GM12801 (cell line): Measurements from ENCODE around the gene SGCG.

Source experiments
- TF ChIP-seq, protein P1 (sequence below): IDR thresholded peaks from one replicate; pipeline ENCODE4 v1.5.1; 2011; ENCODE audit warnings: control low read depth; ENCODE audit not compliant: insufficient read length; ENCODE audit errors: extremely low read depth

Gene SGCG

DNA sequence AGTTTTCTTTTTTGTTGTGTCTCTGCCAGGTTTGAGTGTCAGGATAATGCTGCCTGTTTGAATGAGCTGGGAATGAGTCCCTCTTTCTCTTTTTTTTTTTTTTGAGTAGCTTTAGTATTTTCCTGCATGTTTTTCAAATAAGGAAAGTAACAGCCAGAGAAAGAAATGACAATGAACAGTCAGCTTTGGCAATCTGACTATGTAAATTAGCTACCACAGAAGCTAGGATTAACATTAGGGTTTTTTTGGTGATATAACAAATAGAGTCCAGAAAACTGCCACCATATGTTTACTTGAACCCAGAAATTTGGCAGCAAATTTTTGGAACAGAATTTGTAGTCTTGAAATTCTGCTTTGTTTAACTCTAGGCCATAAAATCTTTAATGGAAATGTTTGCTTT is 50.5 kb downstream of the SGCG start:
- TF ChIP-seq, protein P1, sequence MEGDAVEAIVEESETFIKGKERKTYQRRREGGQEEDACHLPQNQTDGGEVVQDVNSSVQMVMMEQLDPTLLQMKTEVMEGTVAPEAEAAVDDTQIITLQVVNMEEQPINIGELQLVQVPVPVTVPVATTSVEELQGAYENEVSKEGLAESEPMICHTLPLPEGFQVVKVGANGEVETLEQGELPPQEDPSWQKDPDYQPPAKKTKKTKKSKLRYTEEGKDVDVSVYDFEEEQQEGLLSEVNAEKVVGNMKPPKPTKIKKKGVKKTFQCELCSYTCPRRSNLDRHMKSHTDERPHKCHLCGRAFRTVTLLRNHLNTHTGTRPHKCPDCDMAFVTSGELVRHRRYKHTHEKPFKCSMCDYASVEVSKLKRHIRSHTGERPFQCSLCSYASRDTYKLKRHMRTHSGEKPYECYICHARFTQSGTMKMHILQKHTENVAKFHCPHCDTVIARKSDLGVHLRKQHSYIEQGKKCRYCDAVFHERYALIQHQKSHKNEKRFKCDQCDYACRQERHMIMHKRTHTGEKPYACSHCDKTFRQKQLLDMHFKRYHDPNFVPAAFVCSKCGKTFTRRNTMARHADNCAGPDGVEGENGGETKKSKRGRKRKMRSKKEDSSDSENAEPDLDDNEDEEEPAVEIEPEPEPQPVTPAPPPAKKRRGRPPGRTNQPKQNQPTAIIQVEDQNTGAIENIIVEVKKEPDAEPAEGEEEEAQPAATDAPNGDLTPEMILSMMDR = no peak

GRCh38 chr13:23235994-23236393 is 55.2 kb downstream of the SGCG start:
- TF ChIP-seq, protein P1 = no peak

DNA sequence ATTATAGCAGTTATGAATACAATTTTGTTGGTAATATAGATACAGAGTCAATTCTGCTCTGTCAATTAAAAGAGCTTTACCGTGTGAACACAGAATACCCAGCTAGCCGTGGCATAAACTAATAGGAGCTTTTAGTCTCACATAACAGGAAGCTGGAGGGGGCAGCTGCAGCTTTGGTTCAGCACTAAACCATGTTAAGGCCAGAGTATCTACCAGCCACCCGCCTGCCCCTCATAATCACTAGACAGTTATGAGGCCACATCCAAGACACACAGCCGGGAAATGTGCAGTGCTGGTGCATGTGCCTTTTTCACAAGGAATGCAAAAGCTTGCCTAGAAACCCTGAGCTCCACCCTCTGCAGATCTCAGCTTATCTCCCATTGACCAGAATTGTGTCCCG is 62.3 kb downstream of the SGCG start:
- TF ChIP-seq, protein P1 = no peak

GRCh38 chr13:23254506-23254905 is 73.7 kb downstream of the SGCG start:
- TF ChIP-seq, protein P1 = no peak

- TF ChIP-seq, protein P1 = no peak
Measured at GRCh38 chr13:23267571-23267970, 86.8 kb downstream of the SGCG start.

- TF ChIP-seq, protein P1 = no peak
Measured at GRCh38 chr13:23268441-23268840, 87.7 kb downstream of the SGCG start.

DNA sequence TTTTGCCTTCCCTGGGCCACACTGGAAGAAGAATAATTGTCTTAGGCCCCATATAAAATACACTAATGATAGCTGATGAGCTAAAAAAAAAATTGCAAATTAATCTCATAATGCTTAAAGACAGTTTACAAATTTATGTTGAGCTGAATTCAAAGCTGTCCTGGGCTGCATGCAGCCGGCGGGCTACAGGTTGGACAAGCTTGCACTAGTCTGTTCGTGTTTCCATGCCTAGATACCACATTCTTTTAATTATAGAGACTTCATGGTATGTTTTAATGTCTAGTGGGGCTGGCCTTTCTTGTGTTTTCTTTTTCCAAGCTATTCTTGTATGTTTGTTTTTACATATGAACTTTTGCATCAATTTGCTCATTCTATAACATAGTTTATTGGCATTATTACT is 90.6 kb downstream of the SGCG start:
- TF ChIP-seq, protein P1 = no peak

DNA sequence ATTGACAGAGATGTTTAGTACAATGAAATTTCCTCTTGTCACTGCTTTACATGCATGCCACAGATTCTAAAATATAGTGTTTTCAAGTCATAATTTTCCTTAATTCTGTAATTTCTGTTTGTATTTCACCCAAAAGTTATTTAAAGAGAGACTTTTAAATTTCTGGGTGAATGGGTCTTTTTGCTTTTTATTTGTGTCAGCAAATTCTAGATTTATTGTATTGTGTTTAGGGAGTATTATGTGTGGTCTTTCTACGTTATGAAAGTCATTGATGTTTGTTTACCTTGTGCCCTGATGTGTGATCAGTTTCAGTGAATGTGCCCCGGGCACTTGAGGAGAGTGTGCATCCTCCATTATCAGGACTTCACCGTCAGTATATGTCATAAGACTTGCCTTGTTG is 92.7 kb downstream of the SGCG start:
- TF ChIP-seq, protein P1 = no peak
